ENCODE data around the gene IQCN.

The IQCN gene

DNA sequence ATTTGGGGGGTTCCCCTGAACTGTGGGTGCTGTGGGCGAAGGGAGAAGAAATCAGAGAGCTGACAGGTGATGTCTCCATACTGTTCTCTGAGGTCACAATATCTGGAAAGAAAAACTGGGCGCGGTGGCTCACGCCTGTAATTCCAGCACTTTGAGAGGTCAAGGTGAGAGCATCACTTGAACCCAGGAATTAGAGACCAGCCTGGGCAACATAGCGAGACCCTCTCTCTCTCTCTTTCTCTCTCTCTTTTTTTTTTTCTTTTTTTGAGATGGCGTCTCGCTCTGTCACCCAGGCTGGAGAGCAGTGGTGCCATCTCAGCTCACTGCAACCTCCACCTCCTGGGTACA is 21.9 kb downstream of the IQCN start:
- DNase-seq (ENCODE audit: low spot score) (no peak), ATAC-seq (ENCODE audit: low read depth) (no peak)
- H3K4me3 ChIP-seq (ENCODE audit: severe bottlenecking), result no peak overlapping the region
- H3K27me3 ChIP-seq (ENCODE audit: insufficient read depth, poor library complexity, severe bottlenecking), result no peaks in the 10 kb centered on the region
- no peaks in the 10 kb centered on the region for H3K4me1 ChIP-seq (ENCODE audit: insufficient read depth, poor library complexity, severe bottlenecking)
- TF ChIP-seq, protein P1, sequence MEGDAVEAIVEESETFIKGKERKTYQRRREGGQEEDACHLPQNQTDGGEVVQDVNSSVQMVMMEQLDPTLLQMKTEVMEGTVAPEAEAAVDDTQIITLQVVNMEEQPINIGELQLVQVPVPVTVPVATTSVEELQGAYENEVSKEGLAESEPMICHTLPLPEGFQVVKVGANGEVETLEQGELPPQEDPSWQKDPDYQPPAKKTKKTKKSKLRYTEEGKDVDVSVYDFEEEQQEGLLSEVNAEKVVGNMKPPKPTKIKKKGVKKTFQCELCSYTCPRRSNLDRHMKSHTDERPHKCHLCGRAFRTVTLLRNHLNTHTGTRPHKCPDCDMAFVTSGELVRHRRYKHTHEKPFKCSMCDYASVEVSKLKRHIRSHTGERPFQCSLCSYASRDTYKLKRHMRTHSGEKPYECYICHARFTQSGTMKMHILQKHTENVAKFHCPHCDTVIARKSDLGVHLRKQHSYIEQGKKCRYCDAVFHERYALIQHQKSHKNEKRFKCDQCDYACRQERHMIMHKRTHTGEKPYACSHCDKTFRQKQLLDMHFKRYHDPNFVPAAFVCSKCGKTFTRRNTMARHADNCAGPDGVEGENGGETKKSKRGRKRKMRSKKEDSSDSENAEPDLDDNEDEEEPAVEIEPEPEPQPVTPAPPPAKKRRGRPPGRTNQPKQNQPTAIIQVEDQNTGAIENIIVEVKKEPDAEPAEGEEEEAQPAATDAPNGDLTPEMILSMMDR (IDR thresholded peaks at IDR 0.05; ENCODE audit: poor library complexity, severe bottlenecking), result no peak
- no peak overlapping the region for H3K27ac ChIP-seq (ENCODE audit: poor library complexity, severe bottlenecking)
- H3K36me3 ChIP-seq (ENCODE audit: low read depth), result no peaks in the 10 kb centered on the region
- H3K9me3 ChIP-seq (ENCODE audit: severe bottlenecking), result no peaks in the 10 kb centered on the region

DNA sequence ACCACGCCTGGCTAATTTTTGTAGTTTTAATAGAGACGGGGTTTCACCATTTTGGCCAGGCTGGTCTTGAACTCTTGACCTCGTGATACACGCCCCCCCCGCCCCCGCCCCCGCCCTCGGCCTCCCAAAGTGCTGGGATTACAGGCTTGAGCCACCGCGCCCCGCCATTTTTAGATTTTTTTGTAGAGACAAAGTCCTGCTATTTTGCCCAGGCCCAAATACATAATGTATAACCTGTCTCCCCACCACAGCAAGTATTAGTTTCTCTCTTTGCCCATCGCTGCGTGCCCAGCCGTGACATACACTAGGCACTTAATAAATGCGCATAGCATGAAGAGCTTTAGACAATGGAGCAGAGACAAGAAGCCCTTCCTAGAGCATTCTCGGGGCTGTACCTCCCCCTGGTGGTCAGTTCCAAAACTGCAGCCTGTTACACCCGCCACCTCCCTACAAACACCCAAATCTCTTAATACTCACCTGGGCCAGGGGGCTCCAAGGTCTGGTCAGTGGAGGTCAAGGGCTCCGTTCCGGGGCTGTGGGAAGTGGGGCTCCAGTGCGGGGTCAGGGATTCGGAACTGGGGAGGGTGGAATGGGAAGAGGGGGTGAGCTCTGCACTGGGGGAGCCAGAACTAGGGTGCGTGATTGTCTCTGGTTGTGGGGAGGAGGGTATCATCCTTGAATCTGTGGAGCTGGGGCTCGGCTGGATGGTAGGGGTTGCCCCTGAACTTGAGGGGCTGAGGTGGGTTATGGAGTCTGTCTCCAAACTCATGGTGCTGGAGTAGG is 22.5 kb downstream of the IQCN start:
- ATAC-seq (ENCODE audit: low read depth) (peak; percentile 68), DNase-seq (ENCODE audit: low spot score) (no peak)
- H3K4me1 ChIP-seq (ENCODE audit: insufficient read depth, poor library complexity, severe bottlenecking), result no peaks in the 10 kb centered on the region

DNA sequence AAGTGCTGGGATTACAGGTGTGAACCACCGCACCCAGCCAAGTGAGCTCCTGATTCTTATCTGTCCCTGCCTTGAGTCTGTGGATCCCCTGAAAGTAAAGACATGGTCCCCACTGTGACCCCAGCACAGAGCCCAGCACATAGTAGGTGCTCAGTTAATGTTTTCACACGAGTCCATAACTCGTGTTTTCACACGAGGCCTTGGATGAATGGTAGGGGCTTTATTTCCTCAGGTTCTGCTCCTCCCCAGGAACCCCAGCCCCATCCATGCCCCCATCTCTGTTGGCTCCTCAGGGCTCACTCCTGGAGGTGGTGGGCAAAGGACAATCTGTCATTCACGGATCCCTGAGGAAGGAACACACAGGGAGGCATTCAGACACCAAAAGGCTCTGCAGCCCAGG is 24.4 kb downstream of the IQCN start:
- H3K4me1 ChIP-seq (ENCODE audit: insufficient read depth, poor library complexity, severe bottlenecking), result no peaks in the 10 kb centered on the region
- ATAC-seq (ENCODE audit: low read depth), result no peak
- no peaks in the 10 kb centered on the region for H3K36me3 ChIP-seq (ENCODE audit: low read depth)
- DNase-seq (ENCODE audit: low spot score), result no peak
- TF ChIP-seq, protein P1 (IDR thresholded peaks at IDR 0.05; ENCODE audit: poor library complexity, severe bottlenecking), result no peak
- no peaks in the 10 kb centered on the region for H3K9me3 ChIP-seq (ENCODE audit: severe bottlenecking)
- H3K27me3 ChIP-seq (ENCODE audit: insufficient read depth, poor library complexity, severe bottlenecking), result no peaks in the 10 kb centered on the region
- no peak overlapping the region for H3K4me3 ChIP-seq (ENCODE audit: severe bottlenecking)
- H3K27ac ChIP-seq (ENCODE audit: poor library complexity, severe bottlenecking), result no peak overlapping the region

More for the DNA sequence above, 22.5 kb downstream of the IQCN start:
- Histone ChIP-seq H3K27ac (ENCODE audit: poor library complexity, severe bottlenecking) (no peak overlapping the region), H3K27me3 (ENCODE audit: insufficient read depth, poor library complexity, severe bottlenecking) (no peaks in the 10 kb centered on the region), H3K9me3 (ENCODE audit: severe bottlenecking) (no peaks in the 10 kb centered on the region), H3K4me3 (ENCODE audit: severe bottlenecking) (no peak overlapping the region), H3K36me3 (ENCODE audit: low read depth) (no peaks in the 10 kb centered on the region)
- TF ChIP-seq, protein P1 (IDR thresholded peaks at IDR 0.05; ENCODE audit: poor library complexity, severe bottlenecking), result peak; percentile 80

DNA sequence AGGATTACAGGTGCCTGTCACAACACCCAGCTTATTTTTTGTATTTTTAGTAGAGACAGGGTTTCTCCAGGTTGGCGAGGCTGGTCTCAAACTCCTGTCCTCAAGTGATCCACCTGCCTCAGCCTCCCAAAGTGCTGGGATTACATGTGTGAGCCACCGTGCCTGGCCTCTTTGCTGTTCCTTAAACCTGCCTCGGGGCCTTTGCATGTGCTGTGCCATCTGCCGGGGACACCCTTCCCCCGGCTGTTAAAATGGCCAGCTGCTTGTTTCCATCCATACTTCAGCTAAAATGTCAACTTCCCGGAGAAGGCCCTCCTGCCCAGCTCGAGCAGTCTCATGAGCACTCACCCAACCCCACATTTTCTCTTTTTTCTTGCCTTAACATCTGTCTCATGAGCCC is 29.0 kb downstream of the IQCN start:
- TF ChIP-seq, protein P1 (IDR thresholded peaks at IDR 0.05; ENCODE audit: poor library complexity, severe bottlenecking), result no peak
- DNase-seq (ENCODE audit: low spot score) (no peak), ATAC-seq (ENCODE audit: low read depth) (no peak)
- Histone ChIP-seq H3K27ac (ENCODE audit: poor library complexity, severe bottlenecking) (no peak overlapping the region), H3K4me3 (ENCODE audit: severe bottlenecking) (no peak overlapping the region), H3K36me3 (ENCODE audit: low read depth) (no peaks in the 10 kb centered on the region), H3K27me3 (ENCODE audit: insufficient read depth, poor library complexity, severe bottlenecking) (no peaks in the 10 kb centered on the region), H3K4me1 (ENCODE audit: insufficient read depth, poor library complexity, severe bottlenecking) (no peaks in the 10 kb centered on the region), H3K9me3 (ENCODE audit: severe bottlenecking) (no peaks in the 10 kb centered on the region)

DNA sequence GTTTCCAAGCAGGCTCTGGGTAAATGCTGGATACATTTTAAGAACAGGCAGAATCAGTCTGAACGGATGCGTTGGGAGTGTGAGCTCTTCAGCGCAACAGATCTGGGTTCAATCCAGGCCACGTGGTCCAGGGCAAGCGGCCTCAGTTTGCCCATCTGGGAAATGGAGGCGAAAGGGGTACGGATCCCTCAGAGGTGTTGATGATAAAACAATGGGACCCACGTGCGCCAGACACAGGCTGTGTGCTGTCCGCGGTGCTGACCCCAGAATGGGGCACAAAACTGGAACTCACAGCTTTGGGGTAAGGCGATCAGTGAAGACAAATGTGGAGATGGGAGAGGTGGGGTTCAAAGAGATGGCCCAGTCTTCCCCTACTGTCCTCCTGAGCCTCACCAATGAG is 34.9 kb downstream of the IQCN start:
- Histone ChIP-seq H3K4me1 (ENCODE audit: insufficient read depth, poor library complexity, severe bottlenecking) (no peaks in the 10 kb centered on the region), H3K27me3 (ENCODE audit: insufficient read depth, poor library complexity, severe bottlenecking) (no peaks in the 10 kb centered on the region), H3K36me3 (ENCODE audit: low read depth) (no peaks in the 10 kb centered on the region), H3K9me3 (ENCODE audit: severe bottlenecking) (no peaks in the 10 kb centered on the region), H3K4me3 (ENCODE audit: severe bottlenecking) (no peak overlapping the region), H3K27ac (ENCODE audit: poor library complexity, severe bottlenecking) (no peak overlapping the region)
- DNase-seq (ENCODE audit: low spot score), result no peak
- no peak for ATAC-seq (ENCODE audit: low read depth)
- TF ChIP-seq, protein P1 (IDR thresholded peaks at IDR 0.05; ENCODE audit: poor library complexity, severe bottlenecking), result no peak

Measured in RWPE2 (cell line).